HepG2 (cell line): ENCODE data around the gene ZNF772. TPM values are rescaled to one million over a fixed set of nuclear protein-coding genes. Genes with fewer than 3 reads are reported as not detected.

Experiments
- ATAC-seq: fragments of 200-7000 bp; cut with Tn5 transposase; 3 replicates; pipeline ENCODE4 v1.9.1; 2020; ENCODE audit warnings: mild to moderate bottlenecking, moderate library complexity
- BruUV-seq: library from RNA; stranded (reverse); fragments of 400-500 nt; replicated peaks from 2 replicates; lab custom pipeline; 2021; lab: Mats Ljungman, UMichigan
- CTCF ChIA-PET: fragments of 300-600 bp; formaldehyde crosslinking; extraction: SDS; loops from one replicate; lab custom pipeline; 2021; ENCODE audit warnings: low total read pairs, inconsistent platforms, low intra/inter-chr PET ratio; lab: Yijun Ruan, JAX
- POLR2A ChIA-PET: fragments of 350-600 bp; sonication (Branson Sonifier 250); formaldehyde crosslinking; loops from one replicate; lab custom pipeline; 2020; ENCODE audit warnings: antibody characterized with exemption, inconsistent platforms; lab: Yijun Ruan, JAX
- DNase-seq: peaks from one replicate; pipeline ENCODE4 v3.0.0-alpha.2; 2015; ENCODE audit warnings: low spot score
- FAIRE-seq: peaks from 3 replicates; lab custom pipeline; 2011; peaks lifted over from hg19 to GRCh38; lab: Jason Lieb, UNC
- H2AFZ ChIP-seq: one replicate; pipeline ENCODE4 v1.6.1; 2011; ENCODE audit warnings: low read length, inconsistent platforms
- H3K27ac ChIP-seq: fragments of 300-600 bp; 3 replicates; pipeline ENCODE4 v1.8.0; 2011; ENCODE audit warnings: mixed run types, mild to moderate bottlenecking, mixed read lengths, low read length, inconsistent platforms; ENCODE audit not compliant: insufficient read depth; ENCODE audit errors: extremely low read length
- H3K27me3 ChIP-seq, 2 experiments: fragments of 200-600 bp in 1 of 2; 2 replicates in 1 of 2; 3 replicates in 1 of 2; pipeline versions ENCODE4 v1.6.0 to v1.8.0; 2011; ENCODE audit warnings: low read length in 2 of 2, mild to moderate bottlenecking in 2 of 2, moderate library complexity in 2 of 2, inconsistent platforms in 1 of 2; ENCODE audit not compliant: insufficient read depth in 2 of 2, control insufficient read depth in 1 of 2
- H3K36me3 ChIP-seq, 2 experiments: fragments of 200-600 bp in 1 of 2; replicated peaks in 1 of 2; 2 replicates in 1 of 2; 3 replicates in 1 of 2; pipeline versions ENCODE4 v1.5.1 to v1.8.0; 2011; ENCODE audit warnings: low read length in 2 of 2, inconsistent platforms in 1 of 2; ENCODE audit not compliant: insufficient read depth in 2 of 2, control insufficient read depth in 1 of 2
- H3K4me1 ChIP-seq: 2 replicates; pipeline ENCODE4 v1.5.1; 2012; ENCODE audit warnings: low read length, inconsistent platforms; ENCODE audit not compliant: insufficient read depth
- H3K4me2 ChIP-seq: 2 replicates; pipeline ENCODE4 v1.6.0; 2011; ENCODE audit warnings: low read depth, low read length, inconsistent platforms
- H3K4me3 ChIP-seq, 3 experiments: fragments of 200-600 bp in 1 of 3; sonication (generic), shearing (Covaris generic) in 1 of 3; replicated peaks in 1 of 3; 2 replicates each; pipeline ENCODE4 v1.5.1; 2011 to 2016; ENCODE audit warnings: low read length in 3 of 3, inconsistent platforms in 2 of 3, low read depth in 2 of 3, mild to moderate bottlenecking in 2 of 3, control low read depth in 1 of 3, mixed read lengths in 1 of 3; ENCODE audit not compliant: insufficient read depth in 1 of 3
- H3K79me2 ChIP-seq: one replicate; pipeline ENCODE4 v1.6.1; 2011; ENCODE audit warnings: low read length, inconsistent platforms; ENCODE audit not compliant: insufficient read depth
- H3K9ac ChIP-seq: 2 replicates; pipeline ENCODE4 v1.6.0; 2011; ENCODE audit warnings: mild to moderate bottlenecking, low read depth, low read length, inconsistent platforms; ENCODE audit not compliant: insufficient read depth
- H3K9me3 ChIP-seq: 2 replicates; pipeline ENCODE4 v1.5.1; 2012; ENCODE audit warnings: mild to moderate bottlenecking, low read length
- H4K20me1 ChIP-seq: 2 replicates; pipeline ENCODE4 v1.6.0; 2011; ENCODE audit warnings: inconsistent platforms, mild to moderate bottlenecking, low read length, moderate library complexity; ENCODE audit not compliant: insufficient read depth
- MAFG ChIP-seq: sonication (generic); formaldehyde crosslinking; IDR thresholded peaks from 2 replicates; pipeline ENCODE4 v1.5.1; 2020; ENCODE audit warnings: mild to moderate bottlenecking, missing genetic modification reagents
- MAFK ChIP-seq, 2 experiments: IDR thresholded peaks in 1 of 2; conservative IDR thresholded peaks in 1 of 2; 2 replicates each; pipeline ENCODE4 v1.6.1; 2011; ENCODE audit warnings: improper control_type of control experiment in 2 of 2, low read length in 2 of 2
- NFKB2 ChIP-seq: sonication (generic); formaldehyde crosslinking; IDR thresholded peaks from 2 replicates; pipeline ENCODE4 v1.4.0; 2020; ENCODE audit warnings: missing genetic modification reagents, borderline replicate concordance
- NR3C1 ChIP-seq: sonication (generic); formaldehyde crosslinking; IDR thresholded peaks from 2 replicates; pipeline ENCODE4 v1.4.0; 2020; ENCODE audit warnings: missing genetic modification reagents
- SOX13 ChIP-seq, 3 experiments: fragments of 450-650 bp in 1 of 3; sonication (generic) in 1 of 3; formaldehyde crosslinking in 1 of 3; IDR thresholded peaks in 2 of 3; conservative IDR thresholded peaks in 1 of 3; 2 replicates each; pipeline versions ENCODE4 v1.5.0 to v1.6.1; 2016 to 2020; ENCODE audit warnings: antibody characterized with exemption in 1 of 3, mild to moderate bottlenecking in 1 of 3, missing compliant biosample characterization in 1 of 3, missing genetic modification reagents in 1 of 3, moderate library complexity in 1 of 3
- SRSF9 ChIP-seq: fragments of 200-400 bp; formaldehyde crosslinking; IDR thresholded peaks from 2 replicates; pipeline ENCODE4 v1.6.1; 2018; ENCODE audit warnings: borderline replicate concordance, mild to moderate bottlenecking, low read depth, low read length; ENCODE audit not compliant: insufficient read depth, poor library complexity, severe bottlenecking
- ZFP36L2 ChIP-seq: sonication (generic); formaldehyde crosslinking; IDR thresholded peaks from 2 replicates; pipeline ENCODE4 v1.4.0; 2020; ENCODE audit warnings: missing genetic modification reagents
- ZNF451 ChIP-seq: sonication (generic); formaldehyde crosslinking; IDR thresholded peaks from 2 replicates; pipeline ENCODE4 v1.5.0; 2020; ENCODE audit warnings: mild to moderate bottlenecking, missing genetic modification reagents
- ZNF773 ChIP-seq: sonication (generic); formaldehyde crosslinking; IDR thresholded peaks from 2 replicates; pipeline ENCODE4 v1.4.0; 2020; ENCODE audit warnings: missing genetic modification reagents, borderline replicate concordance
- WGBS: methylation state at CpG from one replicate; pipeline ENCODE4 v1.1.6; 2017; ENCODE audit warnings: low lambda C conversion rate; 5-methylcytosine and 5-hydroxymethylcytosine counted together
- in situ Hi-C: cut with HindIII; loops from 2 replicates; pipeline ENCODE4 v1.10.0; 2017; ENCODE audit warnings: low pct_unique_long_range_greater_than_20kb; ENCODE audit not compliant: extremely low pct_ligation_motif_present
- intact Hi-C: fragments of 100-400 bp; cut with micrococcal nuclease; formaldehyde crosslinking; loops from one replicate; pipeline ENCODE4 v1.10.0; 2022; ENCODE audit not compliant: unreplicated experiment
- polyA plus RNA-seq, 8 experiments: library from polyadenylated mRNA; depleted of rRNA in 3 of 8; stranded (reverse) in 7 of 8; unstranded in 1 of 8; fragments of >200 nt; fragmentation: Illumina TruSeq in 4 of 8; extraction: Trizol in 4 of 8; gene quantifications; 2 replicates each; pipeline versions ENCODE4 v1.2.1 to v1.2.3, GENCODE V29; 2011 to 2016; ENCODE audit warnings: low read depth in 4 of 8, missing spikeins in 1 of 8, mixed read lengths in 1 of 8; ENCODE audit not compliant: insufficient read depth in 1 of 8
- total RNA-seq, 5 experiments: library from RNA; depleted of rRNA; stranded (reverse); fragments of >200 nt; fragmentation: Illumina TruSeq; extraction: Trizol; gene quantifications; 2 replicates each; pipeline ENCODE4 v1.2.3, GENCODE V29; 2016; ENCODE audit warnings: low read depth in 1 of 5
- TF ChIP-seq, protein P1 (sequence below): sonication (generic); formaldehyde crosslinking; IDR thresholded peaks from 2 replicates; pipeline ENCODE4 v1.4.0; 2020; ENCODE audit warnings: missing genetic modification reagents
- TF ChIP-seq, protein P2 (sequence below): sonication (generic); formaldehyde crosslinking; IDR thresholded peaks from 2 replicates; pipeline ENCODE4 v1.5.0; 2020; ENCODE audit warnings: mild to moderate bottlenecking, missing genetic modification reagents
- TF ChIP-seq, protein P3 (sequence below): sonication (generic); formaldehyde crosslinking; IDR thresholded peaks from 2 replicates; pipeline ENCODE4 v1.8.1; 2023; ENCODE audit warnings: mild to moderate bottlenecking, moderate library complexity, missing genetic modification reagents
- TF ChIP-seq, protein P4 (sequence below): IDR thresholded peaks from 2 replicates; pipeline ENCODE4 v1.6.1; 2016; ENCODE audit warnings: missing genetic modification reagents, missing compliant biosample characterization

ZNF772 gene
- total and polyA plus RNA-seq, 2 of the 13 experiments (the other 11 are each of a cell fraction or from before 2014, with no cell fraction given): 3.1 to 17.2 TPM

DNA sequence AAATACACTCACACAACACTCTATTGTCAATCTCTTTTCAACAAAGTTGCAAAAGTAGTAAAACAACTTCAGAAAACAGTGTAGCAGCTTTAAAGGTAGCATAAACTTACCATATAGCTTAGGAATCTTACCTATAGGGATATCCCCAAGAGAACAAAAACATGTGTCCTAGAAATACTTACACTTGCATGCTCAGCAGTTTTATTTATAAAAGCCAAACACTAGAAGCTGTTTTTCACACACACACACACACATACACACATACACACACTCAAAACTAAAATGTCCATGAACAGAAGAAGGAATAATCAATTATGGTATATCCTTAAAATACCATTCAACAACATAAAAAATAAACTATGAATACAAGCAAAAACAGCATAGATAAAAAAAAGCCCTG lies 34.1 kb upstream of the ZNF772 start:
- peaks cover 41% of the 10 kb centered on the region for H3K9me3 ChIP-seq
- CTCF ChIA-PET: no interaction called here
- peaks cover 3 to 11% of the 10 kb centered on the region in 2 experiments; a peak in 4 of 5 replicates for H3K36me3 ChIP-seq
- no peaks in the 10 kb centered on the region for H3K27me3 ChIP-seq
- no peak overlapping the region for H3K9ac ChIP-seq
- H4K20me1 ChIP-seq: no peaks in the 10 kb centered on the region
- no peak for FAIRE-seq
- TF ChIP-seq NR3C1 (CRISPR knock-in tag) (no peak), NFKB2 (no peak), MAFK (conservative IDR thresholded peaks at IDR 0.05 in 1 of 2, IDR thresholded peaks at IDR 0.05 in 1 of 2; ENCODE audit: low read length in 2 of 2) (peak in 1 of 2 experiments; percentile 51; a peak in 2 of 4 replicates)
- TF ChIP-seq, all 625 proteins: peak for 1
- Histone ChIP-seq H2AFZ (no peak overlapping the region), H3K4me1 (no peaks in the 10 kb centered on the region), H3K4me3 (no peak overlapping the region), H3K4me2 (no peak overlapping the region), H3K27ac (no peak overlapping the region), H3K79me2 (no peaks in the 10 kb centered on the region)
- in situ Hi-C loops (no loop called here), intact Hi-C loops (no loop called here)
- ATAC-seq: no peak
- no peak for DNase-seq
- BruUV-seq: no TSS peak
- POLR2A ChIA-PET: no interaction called here

DNA sequence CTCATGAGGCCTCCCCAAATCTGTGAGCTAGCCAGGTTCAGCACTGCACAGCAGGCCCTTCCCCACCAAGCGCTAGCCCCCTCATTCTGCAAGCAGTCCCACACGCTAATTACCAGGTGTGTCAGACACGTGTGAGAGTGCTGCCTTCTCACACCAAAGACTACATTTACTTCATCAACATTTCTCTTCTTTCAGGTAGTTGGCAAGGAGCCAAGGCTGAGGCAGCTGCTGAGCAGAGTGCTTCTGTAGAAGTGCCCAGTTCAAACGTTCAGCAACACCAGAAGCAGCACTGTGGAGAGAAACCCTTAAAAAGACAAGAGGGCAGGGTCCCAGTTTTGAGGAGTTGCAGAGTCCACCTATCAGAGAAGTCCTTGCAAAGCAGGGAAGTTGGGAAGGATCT lies 28.8 kb upstream of the ZNF772 start:
- DNase-seq (no peak), ATAC-seq (no peak), FAIRE-seq (no peak)
- ChIA-PET POLR2A (no interaction called here), CTCF (no interaction called here)
- 67% methylated on average over 4 of the region's 4 CpGs for WGBS
- Histone ChIP-seq H2AFZ (no peak overlapping the region), H3K9me3 (peaks cover 2% of the 10 kb centered on the region), H3K79me2 (peaks cover 6% of the 10 kb centered on the region), H3K27me3 (no peaks in the 10 kb centered on the region), H3K36me3 (peaks cover 11 to 29% of the 10 kb centered on the region in 2 experiments; a peak in 4 of 5 replicates), H3K4me3 (no peak overlapping the region), H3K9ac (no peak overlapping the region), H3K4me2 (no peak overlapping the region), H3K4me1 (peaks cover 3% of the 10 kb centered on the region; the same call in 1 of the 2 replicates), H3K27ac (no peak overlapping the region), H4K20me1 (no peaks in the 10 kb centered on the region)
- BruUV-seq: no TSS peak
- in situ Hi-C loops: no loop called here
- intact Hi-C loops: no loop called here
- TF ChIP-seq ZNF451 (CRISPR knock-in tag) (no peak), MAFG (no peak), ZNF773 (CRISPR knock-in tag) (no peak), ZFP36L2 (no peak), SOX13 (IDR thresholded peaks at IDR 0.05) (no peak), SOX13 (CRISPR knock-in tag; conservative IDR thresholded peaks at IDR 0.05 in 1 of 2, IDR thresholded peaks at IDR 0.05 in 1 of 2) (no peak), SRSF9 (no peak)
- TF ChIP-seq, protein P1, sequence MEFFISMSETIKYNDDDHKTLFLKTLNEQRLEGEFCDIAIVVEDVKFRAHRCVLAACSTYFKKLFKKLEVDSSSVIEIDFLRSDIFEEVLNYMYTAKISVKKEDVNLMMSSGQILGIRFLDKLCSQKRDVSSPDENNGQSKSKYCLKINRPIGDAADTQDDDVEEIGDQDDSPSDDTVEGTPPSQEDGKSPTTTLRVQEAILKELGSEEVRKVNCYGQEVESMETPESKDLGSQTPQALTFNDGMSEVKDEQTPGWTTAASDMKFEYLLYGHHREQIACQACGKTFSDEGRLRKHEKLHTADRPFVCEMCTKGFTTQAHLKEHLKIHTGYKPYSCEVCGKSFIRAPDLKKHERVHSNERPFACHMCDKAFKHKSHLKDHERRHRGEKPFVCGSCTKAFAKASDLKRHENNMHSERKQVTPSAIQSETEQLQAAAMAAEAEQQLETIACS (CRISPR knock-in tag): no peak
- TF ChIP-seq, protein P2, sequence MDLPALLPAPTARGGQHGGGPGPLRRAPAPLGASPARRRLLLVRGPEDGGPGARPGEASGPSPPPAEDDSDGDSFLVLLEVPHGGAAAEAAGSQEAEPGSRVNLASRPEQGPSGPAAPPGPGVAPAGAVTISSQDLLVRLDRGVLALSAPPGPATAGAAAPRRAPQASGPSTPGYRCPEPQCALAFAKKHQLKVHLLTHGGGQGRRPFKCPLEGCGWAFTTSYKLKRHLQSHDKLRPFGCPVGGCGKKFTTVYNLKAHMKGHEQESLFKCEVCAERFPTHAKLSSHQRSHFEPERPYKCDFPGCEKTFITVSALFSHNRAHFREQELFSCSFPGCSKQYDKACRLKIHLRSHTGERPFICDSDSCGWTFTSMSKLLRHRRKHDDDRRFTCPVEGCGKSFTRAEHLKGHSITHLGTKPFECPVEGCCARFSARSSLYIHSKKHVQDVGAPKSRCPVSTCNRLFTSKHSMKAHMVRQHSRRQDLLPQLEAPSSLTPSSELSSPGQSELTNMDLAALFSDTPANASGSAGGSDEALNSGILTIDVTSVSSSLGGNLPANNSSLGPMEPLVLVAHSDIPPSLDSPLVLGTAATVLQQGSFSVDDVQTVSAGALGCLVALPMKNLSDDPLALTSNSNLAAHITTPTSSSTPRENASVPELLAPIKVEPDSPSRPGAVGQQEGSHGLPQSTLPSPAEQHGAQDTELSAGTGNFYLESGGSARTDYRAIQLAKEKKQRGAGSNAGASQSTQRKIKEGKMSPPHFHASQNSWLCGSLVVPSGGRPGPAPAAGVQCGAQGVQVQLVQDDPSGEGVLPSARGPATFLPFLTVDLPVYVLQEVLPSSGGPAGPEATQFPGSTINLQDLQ (CRISPR knock-in tag): no peak
- TF ChIP-seq, protein P3, sequence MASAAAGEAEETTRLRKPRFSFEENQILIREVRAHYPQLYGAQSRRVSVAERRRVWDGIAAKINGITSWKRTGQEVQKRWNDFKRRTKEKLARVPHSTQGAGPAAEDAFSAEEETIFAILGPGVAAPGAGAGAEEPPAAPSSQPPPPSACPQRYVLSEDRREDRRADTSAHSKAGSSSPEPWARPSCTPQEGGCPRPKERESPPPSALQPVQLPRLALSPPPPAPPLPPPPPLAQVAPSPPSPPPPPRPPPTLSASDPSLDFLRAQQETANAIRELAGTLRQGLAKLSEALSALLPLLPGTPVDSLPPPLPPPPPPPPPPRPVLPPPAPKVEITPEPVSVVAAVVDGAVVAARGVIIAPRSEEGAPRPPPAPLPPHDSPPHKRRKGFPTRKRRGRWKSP (CRISPR knock-in tag): no peak
- TF ChIP-seq, protein P4, sequence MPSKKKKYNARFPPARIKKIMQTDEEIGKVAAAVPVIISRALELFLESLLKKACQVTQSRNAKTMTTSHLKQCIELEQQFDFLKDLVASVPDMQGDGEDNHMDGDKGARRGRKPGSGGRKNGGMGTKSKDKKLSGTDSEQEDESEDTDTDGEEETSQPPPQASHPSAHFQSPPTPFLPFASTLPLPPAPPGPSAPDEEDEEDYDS (CRISPR knock-in tag): no peak
